Nephron (organoid): ENCODE data around the gene NANOS3.

Experiments
- H3K27ac Mint-ChIP-seq, 3 experiments: 2 replicates each; pipeline ENCODE4 v1.8.0; 2020; ENCODE audit warnings: mixed read lengths in 3 of 3, mild to moderate bottlenecking in 2 of 3, moderate library complexity in 1 of 3
- H3K27me3 Mint-ChIP-seq: 2 replicates; pipeline ENCODE4 v1.8.0; 2021; ENCODE audit warnings: low read depth, mild to moderate bottlenecking, moderate library complexity, mixed read lengths
- H3K36me3 Mint-ChIP-seq: 2 replicates; pipeline ENCODE4 v1.8.0; 2020; ENCODE audit warnings: low read depth, mixed read lengths
- H3K4me1 Mint-ChIP-seq: 2 replicates; pipeline ENCODE4 v1.8.0; 2020; ENCODE audit warnings: mixed read lengths
- H3K4me3 Mint-ChIP-seq, 3 experiments: 2 replicates each; pipeline ENCODE4 v1.8.0; 2020; ENCODE audit warnings: mild to moderate bottlenecking in 3 of 3, mixed read lengths in 3 of 3, moderate library complexity in 2 of 3
- H3K9me3 Mint-ChIP-seq: 2 replicates; pipeline ENCODE4 v1.8.0; 2020; ENCODE audit warnings: mixed read lengths
- TF ChIP-seq, protein P1 (sequence below), 3 experiments: fragments of 200-600 bp; sonication (generic); IDR thresholded peaks; one replicate each; pipeline ENCODE4 v1.5.0; 2021; ENCODE audit warnings: antibody characterized with exemption in 3 of 3; ENCODE audit not compliant: unreplicated experiment in 3 of 3

Gene NANOS3

DNA sequence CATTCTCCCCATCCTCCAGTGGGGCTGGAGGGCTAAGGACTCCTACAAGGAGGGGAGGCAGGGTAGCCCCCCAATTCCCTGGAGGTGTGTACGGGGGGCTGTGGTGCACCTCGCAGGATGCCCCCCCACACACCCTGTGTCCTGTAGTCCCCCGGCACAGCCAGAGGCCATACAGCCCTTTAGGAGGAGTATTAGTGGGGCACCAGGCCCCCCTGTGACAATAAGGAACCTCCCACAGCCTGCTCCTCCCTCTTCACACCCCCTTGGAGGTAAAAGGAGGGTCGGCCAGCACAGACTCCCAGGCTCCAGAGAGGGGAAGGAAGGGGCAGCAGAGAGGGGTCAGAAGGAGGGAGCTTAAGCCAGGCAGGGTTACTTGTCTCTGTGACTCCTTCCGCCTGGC is at the start of gene NANOS3:
NANOS3 (plus strand) TSS at position 301 of the 400 bp plus-strand sequence. CDS start 115 bp downstream, outside the sequence.
- Mint-ChIP-seq H3K4me3 (no peak within 1 kb of the TSS), H3K27me3 (no peaks in the 10 kb centered on the region), H3K4me1 (peaks cover 32% of the 10 kb centered on the region), H3K27ac (no peak within 1 kb of the TSS), H3K9me3 (no peaks in the 10 kb centered on the region), H3K36me3 (no peaks in the 10 kb centered on the region)
- TF ChIP-seq, protein P1, sequence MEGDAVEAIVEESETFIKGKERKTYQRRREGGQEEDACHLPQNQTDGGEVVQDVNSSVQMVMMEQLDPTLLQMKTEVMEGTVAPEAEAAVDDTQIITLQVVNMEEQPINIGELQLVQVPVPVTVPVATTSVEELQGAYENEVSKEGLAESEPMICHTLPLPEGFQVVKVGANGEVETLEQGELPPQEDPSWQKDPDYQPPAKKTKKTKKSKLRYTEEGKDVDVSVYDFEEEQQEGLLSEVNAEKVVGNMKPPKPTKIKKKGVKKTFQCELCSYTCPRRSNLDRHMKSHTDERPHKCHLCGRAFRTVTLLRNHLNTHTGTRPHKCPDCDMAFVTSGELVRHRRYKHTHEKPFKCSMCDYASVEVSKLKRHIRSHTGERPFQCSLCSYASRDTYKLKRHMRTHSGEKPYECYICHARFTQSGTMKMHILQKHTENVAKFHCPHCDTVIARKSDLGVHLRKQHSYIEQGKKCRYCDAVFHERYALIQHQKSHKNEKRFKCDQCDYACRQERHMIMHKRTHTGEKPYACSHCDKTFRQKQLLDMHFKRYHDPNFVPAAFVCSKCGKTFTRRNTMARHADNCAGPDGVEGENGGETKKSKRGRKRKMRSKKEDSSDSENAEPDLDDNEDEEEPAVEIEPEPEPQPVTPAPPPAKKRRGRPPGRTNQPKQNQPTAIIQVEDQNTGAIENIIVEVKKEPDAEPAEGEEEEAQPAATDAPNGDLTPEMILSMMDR (IDR thresholded peaks at IDR 0.05; ENCODE audit: unreplicated experiment in 3 of 3) = no peak

DNA sequence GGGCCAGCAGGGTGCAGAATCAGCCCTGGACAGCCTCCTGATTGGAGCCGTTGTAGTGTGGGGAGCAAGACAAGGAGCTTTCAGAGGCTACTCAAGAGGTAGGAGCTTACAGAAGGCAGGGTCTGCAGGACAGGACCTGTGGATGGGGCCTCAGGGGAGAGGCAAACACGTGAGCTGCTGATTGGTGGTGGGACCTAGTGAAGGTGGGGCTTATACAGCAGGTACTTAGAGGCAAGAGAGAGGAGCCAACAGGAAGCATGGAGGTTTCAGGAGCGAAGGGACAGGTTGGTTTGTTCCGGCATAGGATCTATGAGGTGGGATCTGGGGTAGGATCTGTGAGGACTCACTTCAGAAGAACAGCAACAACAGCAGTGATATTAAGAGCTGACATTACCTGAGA is 49.3 kb upstream of the NANOS3 start:
- no peaks in the 10 kb centered on the region for H3K27me3 Mint-ChIP-seq
- H3K4me1 Mint-ChIP-seq = no peaks in the 10 kb centered on the region
- no peaks in the 10 kb centered on the region for H3K9me3 Mint-ChIP-seq
- peak overlapping the region in 1 of 3 experiments; percentile 78 for H3K27ac Mint-ChIP-seq
- TF ChIP-seq, protein P1 (IDR thresholded peaks at IDR 0.05; ENCODE audit: unreplicated experiment in 3 of 3) = no peak
- peaks cover 58% of the 10 kb centered on the region for H3K36me3 Mint-ChIP-seq
- H3K4me3 Mint-ChIP-seq = no peak overlapping the region

DNA sequence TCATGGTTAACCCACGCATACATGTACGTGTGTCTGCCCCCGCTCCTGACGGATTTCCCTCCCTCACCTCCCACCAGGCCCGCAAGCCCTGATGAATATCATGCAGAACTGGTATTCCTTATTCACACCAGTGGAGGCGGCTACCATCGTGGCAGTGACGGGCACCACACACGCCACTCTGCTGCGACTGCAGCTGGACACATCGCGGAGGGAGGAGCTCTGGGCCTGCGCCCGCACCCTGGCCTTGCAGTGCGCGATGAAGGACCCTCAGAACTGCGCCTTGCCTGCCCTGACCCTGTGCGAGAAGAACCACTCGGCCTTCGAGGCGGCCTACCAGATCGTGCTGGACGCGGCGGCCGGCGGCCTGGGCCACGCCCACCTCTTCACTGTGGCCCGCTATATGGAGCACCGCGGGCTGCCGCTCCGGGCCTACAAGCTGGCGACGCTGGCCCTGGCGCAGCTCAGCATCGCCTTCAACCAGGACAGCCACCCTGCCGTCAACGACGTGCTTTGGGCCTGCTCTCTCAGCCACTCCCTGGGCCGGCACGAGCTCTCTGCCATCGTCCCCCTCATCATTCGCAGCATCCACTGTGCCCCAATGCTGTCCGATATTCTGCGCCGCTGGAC is 46.7 kb upstream of the NANOS3 start:
- Mint-ChIP-seq H3K4me3 (no peak overlapping the region), H3K4me1 (peaks cover 5% of the 10 kb centered on the region), H3K36me3 (peaks cover 46% of the 10 kb centered on the region), H3K27ac (no peak overlapping the region), H3K9me3 (no peaks in the 10 kb centered on the region), H3K27me3 (no peaks in the 10 kb centered on the region)
- TF ChIP-seq, protein P1 (IDR thresholded peaks at IDR 0.05; ENCODE audit: unreplicated experiment in 3 of 3) = no peak

DNA sequence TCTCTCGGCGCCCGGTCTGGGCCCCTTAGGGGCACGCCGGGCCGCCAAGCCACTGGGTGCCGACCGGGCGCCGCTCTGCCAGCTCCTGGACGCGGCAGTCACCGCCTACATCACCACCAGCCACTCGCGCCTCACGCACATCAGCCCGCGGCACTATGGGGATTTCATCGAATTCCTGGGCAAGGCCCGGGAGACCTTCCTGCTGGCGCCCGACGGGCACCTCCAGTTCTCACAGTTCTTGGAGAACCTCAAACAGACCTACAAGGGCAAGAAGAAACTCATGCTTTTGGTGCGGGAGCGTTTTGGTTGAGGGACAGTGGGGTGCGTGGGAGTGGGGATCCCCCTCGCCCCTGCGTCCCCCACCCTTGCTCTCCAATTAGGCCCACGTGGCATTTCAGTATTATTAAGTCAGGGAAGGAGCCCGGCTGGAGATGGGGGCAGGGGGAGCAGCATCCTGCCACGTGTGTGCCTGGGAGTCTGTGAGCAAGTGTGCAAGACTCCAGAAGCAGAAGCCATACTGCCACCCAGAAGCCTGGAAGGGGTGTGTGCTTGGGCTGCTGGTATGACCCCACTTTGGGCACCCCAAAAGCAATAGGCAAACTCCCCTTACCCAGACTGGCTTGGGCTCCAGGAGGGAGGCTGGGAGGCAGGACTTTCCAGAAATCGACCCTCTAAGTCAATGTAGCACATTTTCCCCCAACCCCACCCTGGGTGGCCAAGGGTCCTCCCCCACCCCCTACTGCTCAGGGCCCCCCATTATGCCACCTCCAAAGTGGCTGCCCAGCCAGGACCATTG is 46.0 kb upstream of the NANOS3 start:
- Mint-ChIP-seq H3K9me3 (no peaks in the 10 kb centered on the region), H3K27ac (no peak overlapping the region), H3K36me3 (peaks cover 42% of the 10 kb centered on the region), H3K4me3 (no peak overlapping the region), H3K4me1 (peaks cover 5% of the 10 kb centered on the region), H3K27me3 (no peaks in the 10 kb centered on the region)
- TF ChIP-seq, protein P1 (IDR thresholded peaks at IDR 0.05; ENCODE audit: unreplicated experiment in 3 of 3) = no peak

DNA sequence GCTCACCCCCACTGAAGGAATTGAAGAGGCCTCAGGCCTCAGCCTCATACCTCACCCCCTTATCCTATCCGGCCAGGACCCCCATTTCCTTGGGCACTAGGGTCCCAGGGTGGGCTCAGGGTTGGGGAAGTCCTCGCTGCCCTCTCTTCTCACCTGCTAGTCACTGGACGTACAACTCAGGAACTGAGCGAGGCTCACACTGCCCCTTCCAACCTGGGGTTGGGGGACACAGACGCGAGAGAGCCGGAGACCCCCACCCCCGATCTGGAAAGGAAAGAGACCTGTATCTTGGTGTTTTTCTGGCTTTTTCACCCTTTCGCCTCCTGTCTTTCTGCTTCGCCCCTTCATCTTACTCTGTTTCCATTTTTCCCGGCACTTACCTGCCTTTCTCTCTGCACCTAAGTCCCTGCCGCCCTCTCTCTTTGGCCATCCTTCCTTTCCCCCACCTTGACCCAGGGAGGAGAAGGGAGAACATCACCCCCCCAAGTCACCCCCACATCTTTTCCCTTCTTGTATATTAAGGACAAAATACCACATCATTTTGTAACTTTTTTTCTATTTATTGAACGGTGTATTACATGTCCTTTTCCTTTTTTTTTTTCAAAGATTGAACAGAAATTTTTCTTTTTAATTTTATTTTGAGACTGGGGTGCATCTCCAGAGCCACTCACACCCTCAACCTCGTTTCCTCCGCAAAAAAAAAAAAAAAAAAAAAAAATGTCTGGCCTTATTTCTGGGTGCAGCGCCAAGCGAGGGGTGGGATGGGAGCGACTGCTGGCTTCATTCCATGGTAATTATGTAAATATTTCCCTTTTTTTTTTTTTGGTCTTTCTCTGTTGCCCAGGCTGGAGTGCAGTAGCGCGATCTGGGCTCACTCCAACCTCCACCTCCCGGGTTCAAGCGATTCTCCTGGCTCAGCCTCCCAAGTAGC is 45.1 kb upstream of the NANOS3 start:
- TF ChIP-seq, protein P1 (IDR thresholded peaks at IDR 0.05; ENCODE audit: unreplicated experiment in 3 of 3) = no peak
- Mint-ChIP-seq H3K36me3 (peaks cover 34% of the 10 kb centered on the region), H3K4me3 (peak overlapping the region in 1 of 3 experiments; percentile 16), H3K27ac (no peak overlapping the region), H3K4me1 (peaks cover 5% of the 10 kb centered on the region), H3K27me3 (no peaks in the 10 kb centered on the region), H3K9me3 (no peaks in the 10 kb centered on the region)
